GM12878 (cell line): ENCODE measurements around the gene FKBP7. TPM values are rescaled to one million over a fixed set of nuclear protein-coding genes. Genes with fewer than 3 reads are reported as not detected.

Experiments used
- ATAC-seq: fragments of 200-7000 bp; cut with Tn5 transposase; 3 replicates; pipeline ENCODE4 v1.9.1; 2020; ENCODE audit warnings: mild to moderate bottlenecking, moderate library complexity
- BruUV-seq: library from RNA; stranded (reverse); fragments of 400-500 nt; replicated peaks from 2 replicates; lab custom pipeline; 2021; lab: Mats Ljungman, UMichigan
- CTCF ChIA-PET: fragments of 300-600 bp; sonication (Branson Sonifier 250); formaldehyde crosslinking; extraction: SDS; loops from one replicate; lab custom pipeline; 2021; ENCODE audit warnings: inconsistent platforms; lab: Yijun Ruan, JAX
- POLR2A ChIA-PET: fragments of 350-600 bp; formaldehyde crosslinking; extraction: SDS; loops from one replicate; lab custom pipeline; 2021; ENCODE audit warnings: inconsistent platforms; lab: Charles Lee
- RAD21 ChIA-PET: fragments of 300-600 bp; sonication (Branson Sonifier 250); formaldehyde crosslinking; loops from one replicate; lab custom pipeline; 2023; ENCODE audit warnings: antibody characterized with exemption; ENCODE audit not compliant: unreplicated experiment; lab: Charles Lee
- SMC1A ChIA-PET: fragments of 300-600 bp; sonication (Branson Sonifier 250); formaldehyde crosslinking; loops from one replicate; lab custom pipeline; 2023; ENCODE audit not compliant: unreplicated experiment, uncharacterized antibody; lab: Charles Lee
- DNase-seq: peaks from one replicate; pipeline ENCODE4 v3.0.0-alpha.2; 2011; ENCODE audit warnings: low read depth, low spot score
- FAIRE-seq: peaks from 3 replicates; lab custom pipeline; 2011; peaks lifted over from hg19 to GRCh38; lab: Jason Lieb, UNC
- H2AFZ ChIP-seq: 2 replicates; pipeline ENCODE4 v1.6.0; 2011; ENCODE audit warnings: low read depth, low read length, control low read depth; ENCODE audit not compliant: control insufficient read depth
- H3K27ac ChIP-seq: 2 replicates; pipeline ENCODE4 v1.5.1; 2011; ENCODE audit warnings: control low read depth; ENCODE audit not compliant: control insufficient read depth, insufficient read depth
- H3K27me3 ChIP-seq, 2 experiments: replicated peaks in 1 of 2; 2 replicates each; pipeline versions ENCODE4 v1.6.0 to v1.6.1; 2011; ENCODE audit warnings: low read length in 1 of 2; ENCODE audit not compliant: control insufficient read depth in 2 of 2, insufficient read depth in 2 of 2
- H3K36me3 ChIP-seq, 2 experiments: 2 replicates each; pipeline ENCODE4 v1.5.1; 2011; ENCODE audit warnings: low read length in 1 of 2; ENCODE audit not compliant: control insufficient read depth in 2 of 2, insufficient read depth in 2 of 2
- H3K4me1 ChIP-seq: 2 replicates; pipeline ENCODE4 v1.6.1; 2011; ENCODE audit warnings: mild to moderate bottlenecking, low read length, moderate library complexity, mixed read lengths; ENCODE audit not compliant: control insufficient read depth, insufficient read depth
- H3K4me2 ChIP-seq: 2 replicates; pipeline ENCODE4 v1.6.0; 2011; ENCODE audit warnings: control low read depth; ENCODE audit not compliant: control insufficient read depth, insufficient read depth
- H3K4me3 ChIP-seq: fragments of 200-600 bp; sonication (generic); 2 replicates; pipeline ENCODE4 v1.5.1; 2016
- H3K79me2 ChIP-seq: 2 replicates; pipeline ENCODE4 v1.6.0; 2011; ENCODE audit warnings: low read length; ENCODE audit not compliant: control insufficient read depth, insufficient read depth
- H3K9ac ChIP-seq: 2 replicates; pipeline ENCODE4 v1.8.0; 2011; ENCODE audit warnings: low read length, control low read depth, mixed read lengths; ENCODE audit not compliant: control insufficient read depth, insufficient read depth
- H3K9me3 ChIP-seq: replicated peaks from 3 replicates; pipeline ENCODE4 v1.5.1; 2011; ENCODE audit warnings: mild to moderate bottlenecking, low read length; ENCODE audit not compliant: control insufficient read depth, insufficient read depth
- H4K20me1 ChIP-seq: 2 replicates; pipeline ENCODE4 v1.6.0; 2011; ENCODE audit not compliant: control insufficient read depth, insufficient read depth
- BCLAF1 ChIP-seq: fragments of 450-650 bp; IDR thresholded peaks from 2 replicates; pipeline ENCODE4 v1.6.1; 2017; ENCODE audit warnings: antibody characterized with exemption, mild to moderate bottlenecking, moderate library complexity
- CBX3 ChIP-seq: fragments of 200-600 bp; sonication (generic); IDR thresholded peaks from 2 replicates; pipeline ENCODE4 v1.6.1; 2016; ENCODE audit warnings: low read depth, borderline replicate concordance
- CHD4 ChIP-seq: fragments of 200-600 bp; sonication (generic); IDR thresholded peaks from 2 replicates; pipeline ENCODE4 v1.6.1; 2016; ENCODE audit warnings: mild to moderate bottlenecking
- CREM ChIP-seq: IDR thresholded peaks from 2 replicates; pipeline ENCODE4 v1.6.1; 2014; ENCODE audit warnings: antibody characterized with exemption, low read depth
- EP300 ChIP-seq, 2 experiments: fragments of 150-350 bp in 1 of 2; IDR thresholded peaks; 2 replicates each; pipeline ENCODE4 v1.6.1; 2011 to 2012; ENCODE audit warnings: low read depth in 2 of 2, low read length in 2 of 2, borderline replicate concordance in 1 of 2, improper control_type of control experiment in 1 of 2, inconsistent platforms in 1 of 2; ENCODE audit not compliant: control insufficient read depth in 1 of 2
- GABPA ChIP-seq: IDR thresholded peaks from 2 replicates; pipeline ENCODE4 v1.6.1; 2014; ENCODE audit warnings: antibody characterized with exemption, low read depth, mild to moderate bottlenecking, inconsistent platforms
- GATAD2B ChIP-seq: fragments of 450-650 bp; conservative IDR thresholded peaks from 2 replicates; pipeline ENCODE4 v1.6.1; 2017; ENCODE audit warnings: low read depth, mild to moderate bottlenecking, moderate library complexity
- KAT2A ChIP-seq: conservative IDR thresholded peaks from 2 replicates; pipeline ENCODE4 v1.6.1; 2011; ENCODE audit warnings: low read depth, low read length; ENCODE audit not compliant: control insufficient read depth
- NR2C2 ChIP-seq: IDR thresholded peaks from 2 replicates; pipeline ENCODE4 v1.6.1; 2011; ENCODE audit warnings: borderline replicate concordance, low read depth; ENCODE audit not compliant: control insufficient read depth, insufficient read length
- ZNF384 ChIP-seq: IDR thresholded peaks from 2 replicates; pipeline ENCODE4 v1.6.1; 2012; ENCODE audit warnings: low read depth, mild to moderate bottlenecking, low read length, improper control_type of control experiment, borderline replicate concordance
- WGBS: methylation state at CpG from one replicate; pipeline ENCODE4 v1.1.6; 2016; ENCODE audit warnings: low lambda C conversion rate; ENCODE audit not compliant: insufficient replicate concordance, insufficient coverage; ENCODE audit errors: missing lambda C conversion rate; 5-methylcytosine and 5-hydroxymethylcytosine counted together
- in situ Hi-C: fragments of 300-500 bp; cut with MboI; formaldehyde crosslinking; loops from 9 replicates; pipeline ENCODE4 v1.14.3; 2018; ENCODE audit warnings: mixed read lengths
- intact Hi-C: fragments of 100-400 bp; cut with micrococcal nuclease; formaldehyde crosslinking; loops from one replicate; pipeline ENCODE4 v1.14.2; 2022; ENCODE audit not compliant: unreplicated experiment
- polyA plus RNA-seq, 11 experiments: library from polyadenylated mRNA; depleted of rRNA in 4 of 11; unstranded in 6 of 11; stranded (reverse) in 5 of 11; fragments of >200 nt; fragmentation: Nextera tagmentation in 4 of 11; fragmentation: Illumina TruSeq in 1 of 11; extraction: Ambion mirVana in 4 of 11; extraction: Trizol in 1 of 11; gene quantifications; 1 replicate in 1 of 11; 2 replicates in 10 of 11; pipeline versions ENCODE4 v1.2.1 to v1.2.3, GENCODE V29; 2011 to 2016; ENCODE audit warnings: inconsistent platforms in 2 of 11, missing spikeins in 2 of 11, low read depth in 1 of 11
- total RNA-seq, 4 experiments: library from RNA; depleted of rRNA in 3 of 4; stranded (reverse); fragments of >200 nt in 3 of 4; fragmentation: Illumina TruSeq in 1 of 4; extraction: Trizol in 1 of 4; gene quantifications; 2 replicates each; pipeline versions ENCODE4 v1.2.1 to v1.2.3, GENCODE V29; 2013 to 2021
- TF ChIP-seq, protein P1 (sequence below): fragments of 450-650 bp; IDR thresholded peaks from 2 replicates; pipeline ENCODE4 v1.6.1; 2018; ENCODE audit warnings: borderline replicate concordance, mild to moderate bottlenecking; ENCODE audit not compliant: partially characterized antibody
- TF ChIP-seq, protein P2 (sequence below): fragments of 450-650 bp; IDR thresholded peaks from 2 replicates; pipeline ENCODE4 v1.6.1; 2016; ENCODE audit warnings: mild to moderate bottlenecking

FKBP7 gene
- total and polyA plus RNA-seq, 10 of the 15 experiments (the other 5 are each of a cell fraction or from before 2014, with no cell fraction given): 5.6 to 16.7 (median 12.5) TPM

GRCh38 chr2:178496049-178496448 is 17.6 kb upstream of the FKBP7 start (continued):
- TF ChIP-seq, protein P1, sequence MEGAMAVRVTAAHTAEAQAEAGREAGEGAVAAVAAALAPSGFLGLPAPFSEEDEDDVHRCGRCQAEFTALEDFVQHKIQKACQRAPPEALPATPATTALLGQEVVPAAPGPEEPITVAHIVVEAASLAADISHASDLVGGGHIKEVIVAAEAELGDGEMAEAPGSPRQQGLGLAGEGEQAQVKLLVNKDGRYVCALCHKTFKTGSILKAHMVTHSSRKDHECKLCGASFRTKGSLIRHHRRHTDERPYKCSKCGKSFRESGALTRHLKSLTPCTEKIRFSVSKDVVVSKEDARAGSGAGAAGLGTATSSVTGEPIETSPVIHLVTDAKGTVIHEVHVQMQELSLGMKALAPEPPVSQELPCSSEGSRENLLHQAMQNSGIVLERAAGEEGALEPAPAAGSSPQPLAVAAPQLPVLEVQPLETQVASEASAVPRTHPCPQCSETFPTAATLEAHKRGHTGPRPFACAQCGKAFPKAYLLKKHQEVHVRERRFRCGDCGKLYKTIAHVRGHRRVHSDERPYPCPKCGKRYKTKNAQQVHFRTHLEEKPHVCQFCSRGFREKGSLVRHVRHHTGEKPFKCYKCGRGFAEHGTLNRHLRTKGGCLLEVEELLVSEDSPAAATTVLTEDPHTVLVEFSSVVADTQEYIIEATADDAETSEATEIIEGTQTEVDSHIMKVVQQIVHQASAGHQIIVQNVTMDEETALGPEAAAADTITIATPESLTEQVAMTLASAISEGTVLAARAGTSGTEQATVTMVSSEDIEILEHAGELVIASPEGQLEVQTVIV: no peak
- no peak for TF ChIP-seq ZNF384

- TF ChIP-seq BCLAF1 (no peak), NR2C2 (no peak), GABPA (no peak), CHD4 (no peak), GATAD2B (no peak), CBX3 (no peak), KAT2A (no peak), EP300 (IDR thresholded peaks at IDR 0.05; ENCODE audit: borderline replicate concordance in 1 of 2, control insufficient read depth in 1 of 2, low read depth in 2 of 2, low read length in 2 of 2) (no peak), CREM (no peak)
- TF ChIP-seq, protein P2, sequence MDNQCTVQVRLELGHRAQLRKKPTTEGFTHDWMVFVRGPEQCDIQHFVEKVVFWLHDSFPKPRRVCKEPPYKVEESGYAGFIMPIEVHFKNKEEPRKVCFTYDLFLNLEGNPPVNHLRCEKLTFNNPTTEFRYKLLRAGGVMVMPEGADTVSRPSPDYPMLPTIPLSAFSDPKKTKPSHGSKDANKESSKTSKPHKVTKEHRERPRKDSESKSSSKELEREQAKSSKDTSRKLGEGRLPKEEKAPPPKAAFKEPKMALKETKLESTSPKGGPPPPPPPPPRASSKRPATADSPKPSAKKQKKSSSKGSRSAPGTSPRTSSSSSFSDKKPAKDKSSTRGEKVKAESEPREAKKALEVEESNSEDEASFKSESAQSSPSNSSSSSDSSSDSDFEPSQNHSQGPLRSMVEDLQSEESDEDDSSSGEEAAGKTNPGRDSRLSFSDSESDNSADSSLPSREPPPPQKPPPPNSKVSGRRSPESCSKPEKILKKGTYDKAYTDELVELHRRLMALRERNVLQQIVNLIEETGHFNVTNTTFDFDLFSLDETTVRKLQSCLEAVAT: no peak
- no peaks in the 10 kb centered on the region for H3K79me2 ChIP-seq
- BruUV-seq: no TSS peak
- H3K4me1 ChIP-seq: no peaks in the 10 kb centered on the region
- WGBS: 96% methylated on average over 6 of the region's 6 CpGs
- no peak overlapping the region for H3K27ac ChIP-seq
- peaks cover 6 to 17% of the 10 kb centered on the region in 2 experiments for H3K36me3 ChIP-seq
- no peaks in the 10 kb centered on the region for H3K27me3 ChIP-seq
- no peak overlapping the region for H3K4me2 ChIP-seq
- in situ Hi-C loops (no loop called here), intact Hi-C loops (no loop called here)
- no peaks in the 10 kb centered on the region for H3K9me3 ChIP-seq
- H3K9ac ChIP-seq: no peak overlapping the region
- ChIA-PET POLR2A (no interaction called here), SMC1A (interaction anchor here (0.7 kb wide), 1 partner anchor 1956 kb away, joined by 3 read pairs; no protein-coding TSS in a partner anchor), CTCF (interaction anchor here (0.8 kb wide), 1 partner anchor 14 kb away, joined by 3 read pairs; no protein-coding TSS in a partner anchor), RAD21 (no interaction called here)
- DNase-seq (no peak), ATAC-seq (no peak), FAIRE-seq (no peak)
- no peak overlapping the region for H3K4me3 ChIP-seq
- no peaks in the 10 kb centered on the region for H4K20me1 ChIP-seq
- no peak overlapping the region for H2AFZ ChIP-seq
These were observed 13.2 kb upstream of the FKBP7 start for GRCh38 chr2:178491612-178492011.
